ENCODE results near the gene ZNF525. TPM values are rescaled to one million over a fixed set of nuclear protein-coding genes. Genes with fewer than 3 reads are reported as not detected.
A peak's percentile ranks its signal among the peaks of the same experiment; 100 is the strongest.
"Not testable (repeated sequence)": the region's sequence is repeated elsewhere in the genome, so short reads cannot be mapped to it uniquely, and the experiment has no call there.

Gene ZNF525
- total RNA-seq, 1 donor from 2014 or later, result 6.4 TPM

DNA sequence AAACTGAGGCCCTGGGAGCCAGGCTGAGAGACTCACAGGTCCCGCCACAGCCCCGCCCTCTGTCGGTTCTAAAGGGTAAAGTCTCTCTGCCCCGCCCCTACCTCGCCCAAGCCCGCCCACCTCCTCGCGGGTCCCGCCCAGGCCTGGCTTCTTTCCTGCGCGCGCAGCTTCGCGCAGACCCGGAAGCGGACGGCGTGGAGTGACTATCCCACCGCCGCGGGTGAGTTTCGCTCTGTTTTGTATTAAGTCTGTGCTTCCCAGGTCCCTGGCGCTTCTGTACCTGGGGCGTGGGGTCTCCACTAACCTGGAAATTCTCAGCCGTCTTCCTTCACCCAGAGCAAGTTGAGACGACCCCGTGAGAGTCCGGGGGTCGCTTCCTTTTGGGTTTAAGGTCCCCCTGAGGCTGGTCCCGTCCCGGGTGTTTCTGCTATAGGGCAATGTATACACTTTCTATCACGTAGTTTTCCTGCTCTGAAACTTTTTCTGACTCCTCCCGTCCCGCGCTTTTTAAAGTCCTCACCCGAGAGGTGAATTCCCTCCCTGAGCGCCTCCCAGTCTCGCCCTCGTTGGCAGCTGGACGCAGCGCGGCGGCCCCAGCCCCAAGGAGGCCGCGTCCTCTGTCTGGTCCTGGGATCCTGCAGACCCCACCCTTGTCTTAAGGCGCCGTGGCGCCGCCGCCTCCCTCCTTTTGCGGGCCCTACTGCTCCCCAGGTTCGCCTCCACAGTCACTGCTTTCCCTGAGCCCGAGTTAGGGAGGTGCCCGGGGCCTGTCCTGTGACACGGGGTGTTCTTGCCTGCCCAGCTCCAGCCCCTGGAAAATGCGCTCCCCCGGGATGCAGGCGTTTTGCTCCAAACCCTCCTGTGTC, 29.7 kb downstream of the ZNF525 start, which contains the start of gene ZNF765:
ZNF765 (plus strand) TSS at position 176 of the 866 bp plus-strand sequence. CDS start 2,867 bp downstream, outside the sequence.
- no peaks in the 10 kb centered on the region for H3K9me3 ChIP-seq
- H3K27me3 ChIP-seq, result no peaks in the 10 kb centered on the region
- peak within 1 kb of the TSS; percentile 81 for H3K27ac ChIP-seq
- intact Hi-C loops (cut with DNase I), result no loop called here
- H3K4me1 ChIP-seq, result peaks cover 21% of the 10 kb centered on the region
- peak within 1 kb of the TSS; percentile 46 to 86 for H3K4me3 ChIP-seq
- DNase-seq (ENCODE audit: extremely low spot score in 2 of 2), result peak; percentile 94 to 98
- H3K36me3 ChIP-seq, result peaks cover 0 to 21% of the 10 kb centered on the region in 2 donors
- TF ChIP-seq POLR2A (IDR thresholded peaks at IDR 0.05), result peak in 1 of 2 donors; percentile 76
- TF ChIP-seq POLR2AphosphoS5 (IDR thresholded peaks at IDR 0.05; ENCODE audit: insufficient read depth in 1 of 2, low read depth in 1 of 2), result peak; percentile 88 to 92
- peak in 2 of 3 experiments; percentile 27 to 40 for TF ChIP-seq CTCF (IDR thresholded peaks at IDR 0.05)

- peaks cover 21% of the 10 kb centered on the region for H3K4me1 ChIP-seq
- H3K36me3 ChIP-seq, result peaks cover 0 to 24% of the 10 kb centered on the region in 2 donors
- intact Hi-C loops (cut with DNase I); DNase-seq (ENCODE audit: extremely low spot score in 2 of 2); H3K27me3 ChIP-seq; H3K9me3 ChIP-seq: not testable (repeated sequence)
- H3K27ac ChIP-seq, result peak overlapping the region; percentile 81
- H3K4me3 ChIP-seq, result peak overlapping the region; percentile 46 to 86
Measured at GRCh38 chr19:53395840-53396524, 30.5 kb downstream of the ZNF525 start.

DNA sequence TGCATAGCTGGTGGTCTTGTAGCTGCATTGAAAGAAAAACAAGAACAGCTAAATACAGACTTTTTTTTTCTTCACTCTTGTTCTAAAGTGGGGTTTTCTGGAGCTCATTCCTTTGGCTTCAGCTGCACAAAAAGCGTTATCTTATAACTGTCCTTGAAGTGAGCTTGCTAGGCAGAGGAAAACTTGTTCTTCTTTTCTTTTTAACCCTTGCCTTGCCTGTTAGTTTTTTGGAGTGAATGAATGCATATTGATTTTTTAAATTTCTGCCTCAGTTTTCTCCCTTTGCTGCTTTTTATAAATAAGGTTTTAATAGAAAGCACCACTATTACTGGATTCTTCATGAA, 31.0 kb downstream of the ZNF525 start:
- intact Hi-C loops (cut with DNase I), result no loop called here
- peaks cover 21% of the 10 kb centered on the region for H3K4me1 ChIP-seq
- H3K36me3 ChIP-seq, result peaks cover 0 to 24% of the 10 kb centered on the region in 2 donors
- H3K27me3 ChIP-seq, result no peaks in the 10 kb centered on the region
- DNase-seq (ENCODE audit: extremely low spot score in 2 of 2), result no peak
- peak overlapping the region in 1 of 2 donors; percentile 86 for H3K4me3 ChIP-seq
- H3K9me3 ChIP-seq, result no peaks in the 10 kb centered on the region
- no peak overlapping the region for H3K27ac ChIP-seq
- TF ChIP-seq POLR2A (IDR thresholded peaks at IDR 0.05) (no peak), POLR2AphosphoS5 (IDR thresholded peaks at IDR 0.05; ENCODE audit: insufficient read depth in 1 of 2, low read depth in 1 of 2) (no peak), CTCF (IDR thresholded peaks at IDR 0.05) (no peak)

DNA sequence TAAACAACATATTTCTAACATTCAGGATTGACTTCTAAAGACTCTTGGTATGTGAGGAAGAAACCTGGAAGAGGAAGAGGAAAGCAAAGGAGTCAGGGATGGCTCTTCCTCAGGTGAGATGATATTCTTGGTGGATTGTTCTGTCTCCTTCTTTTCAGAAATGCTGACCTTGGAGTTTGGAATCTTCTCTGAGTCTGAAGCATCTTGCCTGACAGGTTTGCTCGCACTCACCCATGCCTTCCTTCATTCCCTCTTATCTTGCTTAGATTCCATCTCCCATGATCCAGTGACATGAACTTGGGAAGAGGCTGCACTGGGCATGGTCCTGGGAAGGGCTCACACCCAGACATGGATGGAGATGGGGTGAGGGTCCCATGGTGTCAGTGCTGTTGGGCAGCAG, 32.4 kb downstream of the ZNF525 start:
- H3K4me1 ChIP-seq, result peaks cover 21% of the 10 kb centered on the region
- peaks cover 0 to 34% of the 10 kb centered on the region in 2 donors for H3K36me3 ChIP-seq
- H3K9me3 ChIP-seq; H3K27ac ChIP-seq; intact Hi-C loops (cut with DNase I); H3K4me3 ChIP-seq; H3K27me3 ChIP-seq; DNase-seq (ENCODE audit: extremely low spot score in 2 of 2): not testable (repeated sequence)

GRCh38 chr19:53409505-53410204, 44.1 kb downstream of the ZNF525 start:
- intact Hi-C loops (cut with DNase I), result no loop called here
- TF ChIP-seq POLR2AphosphoS5 (IDR thresholded peaks at IDR 0.05; ENCODE audit: insufficient read depth in 1 of 2, low read depth in 1 of 2), result no peak
- no peak for DNase-seq (ENCODE audit: extremely low spot score in 2 of 2)
- H3K4me1 ChIP-seq, result no peaks in the 10 kb centered on the region
- H3K36me3 ChIP-seq, result peaks cover 6 to 43% of the 10 kb centered on the region in 2 donors
- no peak overlapping the region for H3K4me3 ChIP-seq
- H3K27me3 ChIP-seq, result no peaks in the 10 kb centered on the region
- H3K27ac ChIP-seq, result no peak overlapping the region
- H3K9me3 ChIP-seq, result peaks cover 33% of the 10 kb centered on the region

GRCh38 chr19:53420520-53421315, 55.2 kb downstream of the ZNF525 start:
- H3K36me3 ChIP-seq; H3K9me3 ChIP-seq; DNase-seq (ENCODE audit: extremely low spot score in 2 of 2); H3K27me3 ChIP-seq; H3K4me3 ChIP-seq; H3K27ac ChIP-seq; H3K4me1 ChIP-seq: not testable (repeated sequence)
- intact Hi-C loops (cut with DNase I), result loop anchor here (10.0 kb wide), 1 partner anchor 84 kb away; no protein-coding TSS in a partner anchor
